HG02798 (cell line): Measurements from ENCODE around the gene ABCF1.

Experiments used
- ATAC-seq: cut with Tn5 transposase; IDR thresholded peaks from one replicate; pipeline ENCODE4 v1.9.1; 2021; ENCODE audit warnings: mild to moderate bottlenecking; ENCODE audit not compliant: unreplicated experiment, poor library complexity

ABCF1 gene

GRCh38 chr6:30599625-30600324 is 28.5 kb downstream of the ABCF1 start:
- no peak for ATAC-seq

GRCh38 chr6:30600451-30600961 is 29.3 kb downstream of the ABCF1 start:
- no peak for ATAC-seq

- no peak for ATAC-seq
Measured at GRCh38 chr6:30601436-30601814, 30.2 kb downstream of the ABCF1 start.

- no peak for ATAC-seq
Measured at GRCh38 chr6:30601815-30602641, 30.8 kb downstream of the ABCF1 start.

- ATAC-seq = no peak
Measured at GRCh38 chr6:30603961-30604360, 32.7 kb downstream of the ABCF1 start.

GRCh38 chr6:30610065-30610464 is 38.8 kb downstream of the ABCF1 start:
- ATAC-seq = no peak

- ATAC-seq = no peak
Measured at GRCh38 chr6:30611150-30611855, 40.1 kb downstream of the ABCF1 start.

GRCh38 chr6:30611856-30612194 is 40.6 kb downstream of the ABCF1 start:
- ATAC-seq = no peak

- ATAC-seq = no peak
Measured at GRCh38 chr6:30612213-30612612, 41.0 kb downstream of the ABCF1 start.

- ATAC-seq = no peak
Measured at GRCh38 chr6:30612687-30613248, 41.5 kb downstream of the ABCF1 start.

- ATAC-seq = no peak
Measured at GRCh38 chr6:30613251-30614043, 42.2 kb downstream of the ABCF1 start.

- ATAC-seq = no peak
Measured at GRCh38 chr6:30614044-30614842, 43.0 kb downstream of the ABCF1 start.

GRCh38 chr6:30614843-30615218 is 43.6 kb downstream of the ABCF1 start:
- peak; percentile 31 for ATAC-seq

GRCh38 chr6:30615219-30615957 is 44.1 kb downstream of the ABCF1 start:
- no peak for ATAC-seq

- no peak for ATAC-seq
Measured at GRCh38 chr6:30615958-30616810, 44.9 kb downstream of the ABCF1 start.

- ATAC-seq = peak; percentile 86
Measured at GRCh38 chr6:30616811-30617564, 45.7 kb downstream of the ABCF1 start, which contains the start of gene PPP1R10. TSS of gene PPP1R10 (minus strand) at chr6:30617243. CDS start at chr6:30609944, 7,299 bp downstream.
